ENCODE measurements around the gene NPHS1. TPM values are rescaled to one million over a fixed set of nuclear protein-coding genes. Genes with fewer than 3 reads are reported as not detected.
"Not testable (repeated sequence)": the region's sequence is repeated elsewhere in the genome, so short reads cannot be mapped to it uniquely, and the experiment has no call there.

NPHS1 gene
- total RNA-seq, 1 donor from 2014 or later = not detected

DNA sequence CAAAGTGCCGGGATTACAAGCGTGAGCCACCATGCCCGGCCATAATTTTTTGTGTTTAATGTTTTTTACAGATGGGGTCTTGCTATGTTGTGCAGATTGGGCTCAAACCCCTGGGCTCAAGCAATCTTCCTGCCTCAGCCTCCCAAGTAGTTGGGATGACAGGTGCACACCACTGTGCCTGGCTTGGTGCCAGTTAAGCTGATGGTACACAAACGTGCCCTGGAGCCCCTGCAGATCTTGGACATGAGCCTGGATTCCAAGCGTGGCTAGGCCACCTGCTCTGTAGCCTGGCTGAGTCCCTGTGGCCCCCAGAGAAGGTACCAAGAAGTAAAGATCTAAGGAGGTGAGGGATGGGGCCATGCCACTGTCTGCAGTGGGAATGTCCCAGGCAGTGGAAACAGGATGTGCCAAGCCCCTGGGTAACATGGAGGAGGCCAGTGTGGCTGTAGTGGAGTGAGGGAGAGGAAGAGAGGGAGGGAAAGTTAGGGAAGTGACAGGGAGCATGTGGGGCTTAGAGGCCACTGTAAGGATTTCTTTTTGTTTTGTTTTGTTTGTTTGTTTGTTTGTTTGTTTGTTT, 46.7 kb downstream of the NPHS1 start:
- Histone ChIP-seq H3K9me3 (no peaks in the 10 kb centered on the region), H3K4me3 (no peak overlapping the region)

GRCh38 chr19:35801828-35802227, 50.5 kb downstream of the NPHS1 start:
- Histone ChIP-seq H3K4me1 (no peaks in the 10 kb centered on the region), H3K36me3 (no peaks in the 10 kb centered on the region), H3K9me3 (no peaks in the 10 kb centered on the region), H3K27me3 (peaks cover 19% of the 10 kb centered on the region), H3K27ac (no peak overlapping the region), H3K4me3 (no peak overlapping the region)
- no peak for TF ChIP-seq CTCF (IDR thresholded peaks at IDR 0.05)
- ATAC-seq = no peak
- no peak for DNase-seq
- intact Hi-C loops (cut with DNase I) = no loop called here

More for the DNA sequence above, 46.7 kb downstream of the NPHS1 start:
- Histone ChIP-seq H3K27me3 (no peaks in the 10 kb centered on the region), H3K36me3 (no peaks in the 10 kb centered on the region), H3K27ac (no peak overlapping the region), H3K4me1 (no peaks in the 10 kb centered on the region)
- ATAC-seq (no peak), DNase-seq (no peak)
- TF ChIP-seq CTCF (IDR thresholded peaks at IDR 0.05) = no peak
- intact Hi-C loops (cut with DNase I) = no loop called here

DNA sequence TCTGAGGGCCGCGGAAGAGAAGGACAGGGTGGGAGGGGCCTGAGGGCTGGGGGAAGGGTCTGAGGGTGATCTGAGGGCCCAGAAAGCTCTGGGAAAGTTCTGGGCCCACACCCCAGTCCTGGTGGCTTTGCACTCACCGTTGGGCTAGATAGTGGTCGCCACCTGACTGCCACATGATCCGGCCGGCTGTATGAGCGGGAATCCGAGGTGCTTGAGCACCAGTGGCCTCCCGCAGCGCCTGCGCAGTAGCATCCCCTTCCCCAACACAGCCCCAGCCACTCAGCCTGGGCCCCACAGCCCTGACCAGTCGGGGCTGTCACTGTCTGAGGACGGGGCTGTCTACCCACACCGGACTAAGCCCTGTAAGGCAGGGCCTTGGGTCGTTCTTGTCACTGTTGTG, 54.6 kb downstream of the NPHS1 start:
- no peak for TF ChIP-seq CTCF (IDR thresholded peaks at IDR 0.05)
- ATAC-seq = peak; percentile 39
- Histone ChIP-seq H3K27ac (no peak overlapping the region), H3K36me3 (no peaks in the 10 kb centered on the region), H3K27me3 (peaks cover 23% of the 10 kb centered on the region), H3K9me3 (no peaks in the 10 kb centered on the region), H3K4me1 (no peaks in the 10 kb centered on the region), H3K4me3 (no peak overlapping the region)
- intact Hi-C loops (cut with DNase I) = no loop called here
- peak; percentile 67 for DNase-seq

DNA sequence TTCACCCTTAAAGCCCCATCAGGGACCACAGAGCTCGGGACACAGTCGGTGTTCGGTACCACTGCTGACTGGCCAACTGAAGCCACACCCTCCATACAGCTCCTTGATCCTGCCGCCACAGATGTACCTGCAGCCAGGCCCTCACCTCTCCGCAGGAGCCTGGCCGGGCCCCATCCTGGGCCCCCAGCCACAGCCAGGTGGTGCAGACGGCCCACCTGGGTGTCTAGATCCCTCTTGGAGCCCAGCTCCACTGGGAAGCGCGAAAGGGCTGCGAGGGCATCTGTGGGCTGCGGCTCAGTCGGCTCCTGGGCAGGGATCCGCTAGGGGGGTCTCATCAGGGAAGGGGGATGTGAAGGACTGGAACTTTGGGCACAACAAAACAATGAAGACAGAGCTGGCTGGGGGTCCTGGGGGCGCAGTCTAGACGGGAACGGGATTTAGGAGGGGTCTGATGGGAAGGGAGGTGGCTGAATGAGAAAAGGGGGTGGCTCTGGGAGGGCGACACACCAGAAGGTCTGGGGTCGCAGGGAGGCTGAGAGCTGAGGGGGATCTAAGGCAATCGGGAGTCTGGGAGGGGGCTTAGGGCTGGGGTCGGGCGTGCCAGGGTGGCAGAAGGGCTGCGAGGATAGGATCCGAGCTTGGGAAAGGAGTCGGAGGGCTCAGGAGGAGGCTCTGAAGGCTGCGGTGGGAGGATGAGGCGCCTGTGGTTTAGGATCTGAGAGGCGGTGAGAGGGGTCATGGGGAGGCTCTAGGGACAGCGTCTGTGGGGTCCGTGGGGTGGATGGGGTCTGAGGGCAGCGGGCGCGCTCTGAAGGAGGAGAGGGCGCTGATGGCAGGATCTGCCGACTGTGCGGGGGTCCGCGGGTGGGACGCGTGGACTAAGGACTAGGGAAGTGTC, 55.4 kb downstream of the NPHS1 start:
- Histone ChIP-seq H3K9me3 (no peaks in the 10 kb centered on the region), H3K4me3 (no peak overlapping the region), H3K4me1 (no peaks in the 10 kb centered on the region), H3K27me3 (peaks cover 23% of the 10 kb centered on the region), H3K36me3 (no peaks in the 10 kb centered on the region), H3K27ac (no peak overlapping the region)
- intact Hi-C loops (cut with DNase I) = no loop called here
- peak; percentile 10 for ATAC-seq
- DNase-seq = no peak
- TF ChIP-seq CTCF (IDR thresholded peaks at IDR 0.05) = no peak

GRCh38 chr19:35795564-35795963, 56.7 kb downstream of the NPHS1 start:
- H3K4me3 ChIP-seq; H3K4me1 ChIP-seq; intact Hi-C loops (cut with DNase I); H3K27ac ChIP-seq; H3K9me3 ChIP-seq; H3K36me3 ChIP-seq; DNase-seq; ATAC-seq: not testable (repeated sequence)
- peaks cover 23% of the 10 kb centered on the region for H3K27me3 ChIP-seq
